OCI-LY7 (cell line): ENCODE results near the gene MVB12B. TPM values are rescaled to one million over a fixed set of nuclear protein-coding genes. Genes with fewer than 3 reads are reported as not detected.

Source experiments
- BruUV-seq: library from RNA; stranded (reverse); fragments of 400-500 nt; replicated peaks from 2 replicates; lab custom pipeline; 2021; lab: Mats Ljungman, UMichigan
- CTCF ChIA-PET: fragments of 300-600 bp; sonication (Branson Sonifier 250); formaldehyde crosslinking; loops from one replicate; lab custom pipeline; 2022; ENCODE audit warnings: antibody characterized with exemption; ENCODE audit not compliant: unreplicated experiment; lab: Charles Lee
- POLR2A ChIA-PET: fragments of 300-600 bp; sonication (Branson Sonifier 250); formaldehyde crosslinking; loops from one replicate; lab custom pipeline; 2022; ENCODE audit warnings: antibody characterized with exemption; lab: Charles Lee
- DNase-seq: peaks from one replicate; pipeline ENCODE4 v3.0.0-alpha.2; 2015; ENCODE audit warnings: low spot score
- H2AFZ ChIP-seq: fragments of 200-600 bp; sonication (generic), shearing (Covaris generic); 2 replicates; pipeline ENCODE4 v1.6.1; 2014; ENCODE audit warnings: mild to moderate bottlenecking, antibody characterized with exemption, low read length, moderate library complexity
- H3K27ac ChIP-seq: fragments of 200-600 bp; sonication (generic); 2 replicates; pipeline ENCODE4 v1.5.1; 2014; ENCODE audit warnings: mixed run types, low read depth, mild to moderate bottlenecking, moderate library complexity, low read length, inconsistent platforms; ENCODE audit not compliant: poor library complexity, severe bottlenecking
- H3K36me3 ChIP-seq: fragments of 200-600 bp; sonication (generic); 2 replicates; pipeline ENCODE4 v1.6.1; 2014; ENCODE audit warnings: mild to moderate bottlenecking, antibody characterized with exemption, low read length, moderate library complexity, mixed read lengths; ENCODE audit not compliant: insufficient read depth
- H3K4me1 ChIP-seq: fragments of 200-600 bp; sonication (generic); 2 replicates; pipeline ENCODE4 v1.5.1; 2014; ENCODE audit warnings: mild to moderate bottlenecking, low read length; ENCODE audit not compliant: insufficient read depth, poor library complexity, severe bottlenecking
- H3K4me2 ChIP-seq: fragments of 200-600 bp; sonication (generic); 2 replicates; pipeline ENCODE4 v1.6.1; 2014; ENCODE audit warnings: mild to moderate bottlenecking, low read length
- H3K4me3 ChIP-seq: fragments of 200-600 bp; sonication (generic); 2 replicates; pipeline ENCODE4 v1.5.1; 2014; ENCODE audit warnings: mild to moderate bottlenecking, low read depth, low read length; ENCODE audit not compliant: poor library complexity, severe bottlenecking
- H3K79me2 ChIP-seq: fragments of 200-600 bp; sonication (generic); 2 replicates; pipeline ENCODE4 v1.6.1; 2016; ENCODE audit warnings: low read depth, mild to moderate bottlenecking, low read length, moderate library complexity, mixed read lengths; ENCODE audit not compliant: insufficient read depth
- H3K9me2 ChIP-seq: fragments of 200-600 bp; sonication (generic); 2 replicates; pipeline ENCODE4 v1.6.1; 2016; ENCODE audit warnings: mild to moderate bottlenecking, low read length, mixed read lengths; ENCODE audit not compliant: insufficient read depth
- H3K9me3 ChIP-seq: fragments of 200-600 bp; sonication (generic); 2 replicates; pipeline ENCODE4 v1.6.1; 2014; ENCODE audit warnings: mild to moderate bottlenecking, mixed run types, low read length, mixed read lengths
- H4K20me1 ChIP-seq: fragments of 200-600 bp; sonication (generic); 2 replicates; pipeline ENCODE4 v1.6.1; 2014; ENCODE audit warnings: mild to moderate bottlenecking, antibody characterized with exemption, low read length, moderate library complexity, mixed read lengths; ENCODE audit not compliant: insufficient read depth
- CTCF ChIP-seq: fragments of 200-600 bp; sonication (generic); conservative IDR thresholded peaks from 2 replicates; pipeline ENCODE4 v1.5.1; 2014; ENCODE audit warnings: mild to moderate bottlenecking, antibody characterized with exemption, low read length, moderate library complexity, mixed read lengths
- EZH2phosphoT487 ChIP-seq: fragments of 200-600 bp; sonication (generic); IDR thresholded peaks from 2 replicates; pipeline ENCODE4 v1.6.1; 2018; ENCODE audit warnings: low read depth, borderline replicate concordance, mild to moderate bottlenecking, mixed run types, antibody characterized with exemption, low read length, moderate library complexity, mixed read lengths
- intact Hi-C: fragments of 100-400 bp; cut with micrococcal nuclease; formaldehyde crosslinking; loops from one replicate; pipeline ENCODE4 v1.10.0; 2022; ENCODE audit not compliant: unreplicated experiment
- total RNA-seq, 2 experiments: library from RNA; depleted of rRNA in 1 of 2; stranded (reverse); fragments of >200 nt in 1 of 2; shearing (Covaris generic) in 1 of 2; gene quantifications; 2 replicates each; pipeline ENCODE4 v1.2.3, GENCODE V29; 2014 to 2022

The MVB12B gene
- total RNA-seq, 2 experiments from 2014 or later: 1.3 TPM; not detected in 1

- DNase-seq: no peak
- ChIA-PET CTCF (no interaction called here), POLR2A (no interaction called here)
- Histone ChIP-seq H4K20me1 (no peaks in the 10 kb centered on the region), H3K4me1 (no peaks in the 10 kb centered on the region), H3K9me2 (no peaks in the 10 kb centered on the region), H3K4me2 (no peak overlapping the region), H3K27ac (no peak overlapping the region), H3K79me2 (no peaks in the 10 kb centered on the region), H2AFZ (no peak overlapping the region), H3K4me3 (no peak overlapping the region), H3K9me3 (no peaks in the 10 kb centered on the region), H3K36me3 (no peaks in the 10 kb centered on the region)
- intact Hi-C loops: no loop called here
- TF ChIP-seq EZH2phosphoT487 (no peak), CTCF (no peak)
- BruUV-seq: no TSS peak
Observed at GRCh38 chr9:126307322-126308061, 19.1 kb upstream of the MVB12B start.

GRCh38 chr9:126309427-126310189, 17.0 kb upstream of the MVB12B start:
- Histone ChIP-seq H3K9me3 (no peaks in the 10 kb centered on the region), H3K27ac (no peak overlapping the region), H3K4me2 (no peak overlapping the region), H3K4me1 (no peaks in the 10 kb centered on the region), H4K20me1 (no peaks in the 10 kb centered on the region), H3K36me3 (no peaks in the 10 kb centered on the region), H3K79me2 (no peaks in the 10 kb centered on the region), H3K9me2 (no peaks in the 10 kb centered on the region), H3K4me3 (no peak overlapping the region), H2AFZ (no peak overlapping the region)
- TF ChIP-seq EZH2phosphoT487 (no peak), CTCF (no peak)
- POLR2A ChIA-PET: no interaction called here
- intact Hi-C loops: no loop called here
- DNase-seq: no peak
- no TSS peak for BruUV-seq
- CTCF ChIA-PET: no interaction called here
